Fibroblast of pulmonary artery (primary cell): ENCODE data around the gene TYRO3.

Source experiments
- DNase-seq: peaks from one replicate; pipeline ENCODE4 v3.0.0-alpha.2; 2010; ENCODE audit warnings: low read depth
- H3K4me3 ChIP-seq: replicated peaks from 2 replicates; pipeline ENCODE4 v1.5.1; 2011; ENCODE audit warnings: low read depth, mild to moderate bottlenecking, control low read depth, low read length, moderate library complexity
- CTCF ChIP-seq: IDR thresholded peaks from 2 replicates; pipeline ENCODE4 v1.5.1; 2011; ENCODE audit warnings: mild to moderate bottlenecking, control low read depth, low read length, inconsistent platforms; ENCODE audit errors: missing control alignments

TYRO3 gene

GRCh38 chr15:41561104-41561776, 2.2 kb downstream of the TYRO3 start:
- no peak for TF ChIP-seq CTCF
- peak overlapping the region; percentile 2 for H3K4me3 ChIP-seq
- no peak for DNase-seq

- TF ChIP-seq CTCF: peak; percentile 33
- no peak overlapping the region for H3K4me3 ChIP-seq
- peak; percentile 81 for DNase-seq
Measured at GRCh38 chr15:41561777-41562145, 2.7 kb downstream of the TYRO3 start.

- H3K4me3 ChIP-seq: no peak overlapping the region
- DNase-seq: no peak
- no peak for TF ChIP-seq CTCF
Measured at GRCh38 chr15:41562244-41562643, 3.2 kb downstream of the TYRO3 start.

GRCh38 chr15:41562784-41563198, 3.8 kb downstream of the TYRO3 start:
- H3K4me3 ChIP-seq: no peak overlapping the region
- peak; percentile 72 for DNase-seq
- TF ChIP-seq CTCF: no peak

- peak; percentile 67 for DNase-seq
- no peak for TF ChIP-seq CTCF
Measured at GRCh38 chr15:41564286-41564959, 5.4 kb downstream of the TYRO3 start.

GRCh38 chr15:41564960-41565502, 6.0 kb downstream of the TYRO3 start:
- H3K4me3 ChIP-seq: no peak overlapping the region
- no peak for TF ChIP-seq CTCF
- DNase-seq: no peak

More at GRCh38 chr15:41564286-41564959, 5.4 kb downstream of the TYRO3 start:
- no peak overlapping the region for H3K4me3 ChIP-seq
